GM13976 (cell line): ENCODE measurements around the gene WNT9B.

Experiments used
- DNase-seq: peaks from one replicate; pipeline ENCODE4 v3.0.0; 2012; ENCODE audit warnings: low spot score
- in situ Hi-C: fragments of 300-500 bp; cut with MboI; formaldehyde crosslinking; loops from one replicate; pipeline ENCODE4 v1.12.0; 2022; ENCODE audit warnings: low sequenced_read_pairs, mixed read lengths, inconsistent platforms; ENCODE audit not compliant: unreplicated experiment
- TF ChIP-seq, protein P1 (sequence below): IDR thresholded peaks from 2 replicates; pipeline ENCODE4 v1.5.1; 2012; ENCODE audit warnings: borderline replicate concordance, mild to moderate bottlenecking; ENCODE audit not compliant: insufficient read depth; ENCODE audit errors: extremely low read depth, missing control alignments, control extremely low read depth

Gene WNT9B

DNA sequence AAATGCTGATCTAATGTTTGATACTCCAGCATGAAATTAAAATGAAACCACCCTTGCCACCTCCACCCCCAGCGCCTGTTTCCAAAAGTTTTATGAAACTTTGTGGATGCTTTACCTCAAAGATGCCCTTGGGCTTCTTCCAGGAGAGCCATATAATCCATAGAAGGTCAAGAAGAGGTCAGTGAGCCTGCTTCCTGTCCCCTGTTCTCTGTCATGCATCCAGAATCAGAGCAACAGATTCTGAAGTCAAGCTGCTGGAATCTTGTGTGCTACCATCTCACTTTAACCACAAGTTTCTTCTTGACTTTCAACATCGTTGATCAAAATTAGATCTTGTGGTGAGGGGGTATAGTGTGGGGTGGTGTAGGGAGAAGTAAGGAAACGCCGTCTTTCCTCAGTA, 80.2 kb downstream of the WNT9B start:
- in situ Hi-C loops, result no loop called here
- TF ChIP-seq, protein P1, sequence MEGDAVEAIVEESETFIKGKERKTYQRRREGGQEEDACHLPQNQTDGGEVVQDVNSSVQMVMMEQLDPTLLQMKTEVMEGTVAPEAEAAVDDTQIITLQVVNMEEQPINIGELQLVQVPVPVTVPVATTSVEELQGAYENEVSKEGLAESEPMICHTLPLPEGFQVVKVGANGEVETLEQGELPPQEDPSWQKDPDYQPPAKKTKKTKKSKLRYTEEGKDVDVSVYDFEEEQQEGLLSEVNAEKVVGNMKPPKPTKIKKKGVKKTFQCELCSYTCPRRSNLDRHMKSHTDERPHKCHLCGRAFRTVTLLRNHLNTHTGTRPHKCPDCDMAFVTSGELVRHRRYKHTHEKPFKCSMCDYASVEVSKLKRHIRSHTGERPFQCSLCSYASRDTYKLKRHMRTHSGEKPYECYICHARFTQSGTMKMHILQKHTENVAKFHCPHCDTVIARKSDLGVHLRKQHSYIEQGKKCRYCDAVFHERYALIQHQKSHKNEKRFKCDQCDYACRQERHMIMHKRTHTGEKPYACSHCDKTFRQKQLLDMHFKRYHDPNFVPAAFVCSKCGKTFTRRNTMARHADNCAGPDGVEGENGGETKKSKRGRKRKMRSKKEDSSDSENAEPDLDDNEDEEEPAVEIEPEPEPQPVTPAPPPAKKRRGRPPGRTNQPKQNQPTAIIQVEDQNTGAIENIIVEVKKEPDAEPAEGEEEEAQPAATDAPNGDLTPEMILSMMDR, result no peak
- DNase-seq, result no peak

- in situ Hi-C loops, result no loop called here
- TF ChIP-seq, protein P1, result no peak
- no peak for DNase-seq
Measured at GRCh38 chr17:46935658-46936266, 84.4 kb downstream of the WNT9B start.
